Measurements from ENCODE around the gene SORBS2. TPM values are rescaled to one million over a fixed set of nuclear protein-coding genes. Genes with fewer than 3 reads are reported as not detected.
A peak's percentile ranks its signal among the peaks of the same experiment; 100 is the strongest.

Gene SORBS2
- total RNA-seq, 1 donor from 2014 or later: 60.4 TPM

DNA sequence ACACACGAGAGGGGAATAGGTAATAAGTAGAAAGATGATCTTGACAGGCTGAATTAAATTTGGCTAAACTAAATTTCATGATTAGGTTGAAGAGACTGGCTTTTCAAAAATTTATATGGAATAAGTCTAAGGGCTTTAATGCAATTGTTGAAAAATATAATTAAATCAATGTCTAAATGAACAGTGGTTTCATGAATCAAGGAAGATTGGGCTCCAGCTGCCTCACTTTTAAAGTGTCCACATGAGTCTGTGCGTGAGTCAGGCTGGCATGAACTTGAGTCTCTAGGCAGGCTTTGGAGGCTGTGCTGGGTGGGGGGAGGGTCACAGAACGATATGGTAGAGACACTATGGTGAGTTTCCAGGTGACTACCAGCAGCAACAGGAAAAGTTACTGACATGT lies 111.9 kb downstream of the SORBS2 start:
- H3K9me3 ChIP-seq: no peaks in the 10 kb centered on the region
- H3K27me3 ChIP-seq: no peaks in the 10 kb centered on the region
- intact Hi-C loops (cut with DNase I): no loop called here
- TF ChIP-seq POLR2A (IDR thresholded peaks at IDR 0.05) (no peak), CTCF (IDR thresholded peaks at IDR 0.05) (no peak), POLR2AphosphoS5 (IDR thresholded peaks at IDR 0.05; ENCODE audit: insufficient read depth in 1 of 2, low read depth in 1 of 2) (no peak)
- H3K4me1 ChIP-seq: no peaks in the 10 kb centered on the region
- DNase-seq (ENCODE audit: extremely low spot score in 2 of 2): no peak
- peak overlapping the region; percentile 5 for H3K27ac ChIP-seq
- H3K4me3 ChIP-seq: no peak overlapping the region
- H3K36me3 ChIP-seq: no peaks in the 10 kb centered on the region

- DNase-seq (ENCODE audit: extremely low spot score in 2 of 2): no peak
- H3K36me3 ChIP-seq: no peaks in the 10 kb centered on the region
- intact Hi-C loops (cut with DNase I): no loop called here
- H3K4me3 ChIP-seq: no peak overlapping the region
- TF ChIP-seq CTCF (IDR thresholded peaks at IDR 0.05): no peak
- no peak for TF ChIP-seq POLR2A (IDR thresholded peaks at IDR 0.05)
- no peak for TF ChIP-seq POLR2AphosphoS5 (IDR thresholded peaks at IDR 0.05; ENCODE audit: insufficient read depth in 1 of 2, low read depth in 1 of 2)
- no peak overlapping the region for H3K27ac ChIP-seq
- no peaks in the 10 kb centered on the region for H3K9me3 ChIP-seq
- H3K27me3 ChIP-seq: no peaks in the 10 kb centered on the region
- no peaks in the 10 kb centered on the region for H3K4me1 ChIP-seq
These were observed 114.5 kb downstream of the SORBS2 start for GRCh38 chr4:185697488-185697887.

DNA sequence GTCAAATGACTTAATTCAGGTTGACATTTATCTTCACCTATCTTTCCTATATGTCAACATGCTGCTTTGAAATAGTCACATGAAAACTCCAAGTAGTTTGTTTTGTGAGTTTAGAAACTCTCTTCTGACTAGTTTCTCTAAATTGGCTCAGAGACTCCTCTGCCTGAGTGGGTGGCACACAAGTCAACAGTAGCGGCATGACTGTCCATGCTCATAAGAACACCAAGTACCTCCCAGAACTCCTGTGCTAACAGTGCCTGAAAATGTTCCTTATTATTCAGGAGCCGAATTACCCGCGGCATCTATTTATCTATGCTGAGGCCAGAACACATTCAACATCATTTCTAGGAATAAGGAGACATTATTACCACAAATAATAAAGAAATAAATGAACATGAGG lies 116.3 kb downstream of the SORBS2 start:
- no peaks in the 10 kb centered on the region for H3K36me3 ChIP-seq
- no peaks in the 10 kb centered on the region for H3K9me3 ChIP-seq
- intact Hi-C loops (cut with DNase I): no loop called here
- TF ChIP-seq CTCF (IDR thresholded peaks at IDR 0.05) (no peak), POLR2AphosphoS5 (IDR thresholded peaks at IDR 0.05; ENCODE audit: insufficient read depth in 1 of 2, low read depth in 1 of 2) (no peak), POLR2A (IDR thresholded peaks at IDR 0.05) (no peak)
- H3K4me1 ChIP-seq: no peaks in the 10 kb centered on the region
- H3K27me3 ChIP-seq: no peaks in the 10 kb centered on the region
- no peak overlapping the region for H3K4me3 ChIP-seq
- H3K27ac ChIP-seq: no peak overlapping the region
- no peak for DNase-seq (ENCODE audit: extremely low spot score in 2 of 2)

DNA sequence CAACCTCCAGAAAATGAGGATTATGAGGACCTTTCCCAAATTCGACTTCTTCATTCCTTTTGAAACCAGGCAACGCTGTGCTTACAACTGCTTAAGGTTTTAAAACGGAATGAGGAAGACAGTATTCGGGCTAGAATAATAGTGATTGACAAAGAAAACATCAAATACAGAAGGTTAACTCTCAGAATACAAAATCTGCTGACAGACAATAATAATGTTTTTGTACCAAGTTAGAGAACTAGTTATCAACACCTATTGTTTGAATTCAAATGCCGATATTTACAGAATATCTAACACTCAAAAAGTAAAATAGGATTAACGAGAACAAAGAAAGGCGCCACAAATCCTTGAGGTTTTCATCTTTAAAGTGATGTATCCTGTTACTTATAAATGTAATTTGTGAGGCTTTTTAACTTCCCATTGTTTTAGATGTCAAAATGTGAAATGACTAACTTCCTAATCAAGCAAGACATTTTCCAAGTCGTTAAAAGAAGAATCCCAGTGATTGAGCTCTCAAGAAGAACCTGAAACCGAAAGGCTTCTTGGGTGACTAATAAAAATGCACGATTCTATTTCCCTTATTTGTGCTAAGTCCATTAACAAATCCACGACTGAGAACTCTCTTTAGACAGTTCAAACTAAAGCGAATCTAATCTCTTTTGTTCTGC lies 118.3 kb downstream of the SORBS2 start:
- Histone ChIP-seq H3K27me3 (no peaks in the 10 kb centered on the region), H3K4me3 (no peak overlapping the region), H3K4me1 (no peaks in the 10 kb centered on the region), H3K9me3 (no peaks in the 10 kb centered on the region), H3K27ac (no peak overlapping the region), H3K36me3 (no peaks in the 10 kb centered on the region)
- no peak for TF ChIP-seq POLR2A (IDR thresholded peaks at IDR 0.05)
- TF ChIP-seq CTCF (IDR thresholded peaks at IDR 0.05): no peak
- no peak for TF ChIP-seq POLR2AphosphoS5 (IDR thresholded peaks at IDR 0.05; ENCODE audit: insufficient read depth in 1 of 2, low read depth in 1 of 2)
- no peak for DNase-seq (ENCODE audit: extremely low spot score in 2 of 2)
- intact Hi-C loops (cut with DNase I): no loop called here

DNA sequence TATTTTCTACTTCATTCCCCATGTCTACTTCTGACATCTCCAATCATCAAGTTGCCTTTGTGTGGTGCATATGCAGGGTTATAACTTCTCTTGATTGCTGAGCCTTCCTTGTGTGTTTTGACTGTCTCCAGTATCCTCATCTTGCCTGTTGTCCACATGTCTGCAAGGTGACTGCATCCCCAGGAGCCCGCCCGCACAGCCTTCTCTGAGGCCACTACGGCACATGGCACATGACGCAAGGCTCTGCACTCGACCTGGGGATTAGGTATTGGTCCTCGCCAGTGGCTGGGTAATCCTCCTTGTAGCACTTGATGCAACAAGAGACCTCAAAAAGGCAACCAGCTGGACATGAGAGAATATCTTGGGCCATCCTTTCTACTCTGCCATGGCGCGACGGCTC lies 122.6 kb downstream of the SORBS2 start:
- no peak overlapping the region for H3K4me3 ChIP-seq
- no peak for DNase-seq (ENCODE audit: extremely low spot score in 2 of 2)
- H3K36me3 ChIP-seq: no peaks in the 10 kb centered on the region
- intact Hi-C loops (cut with DNase I): no loop called here
- H3K27ac ChIP-seq: no peak overlapping the region
- H3K9me3 ChIP-seq: no peaks in the 10 kb centered on the region
- no peaks in the 10 kb centered on the region for H3K4me1 ChIP-seq
- TF ChIP-seq POLR2A (IDR thresholded peaks at IDR 0.05): no peak
- TF ChIP-seq CTCF (IDR thresholded peaks at IDR 0.05): no peak
- no peak for TF ChIP-seq POLR2AphosphoS5 (IDR thresholded peaks at IDR 0.05; ENCODE audit: insufficient read depth in 1 of 2, low read depth in 1 of 2)
- no peaks in the 10 kb centered on the region for H3K27me3 ChIP-seq
